ENCODE data around the gene LRRC56. TPM values are rescaled to one million over a fixed set of nuclear protein-coding genes. Genes with fewer than 3 reads are reported as not detected.

Gene LRRC56
- polyA plus RNA-seq, 3 donors: 0.09 to 0.68 TPM; not detected in 1

- 91% methylated on average over 26 of the region's 32 CpGs for WGBS (ENCODE audit: insufficient coverage)
- Mint-ChIP-seq H3K36me3 (no peaks in the 10 kb centered on the region), H3K9me3 (peaks cover 0 to 3% (median 0%) of the 10 kb centered on the region in 7 donors)
Measured at GRCh38 chr11:548700-549603, 11.6 kb downstream of the LRRC56 start.

More at GRCh38 chr11:548700-549603, 11.6 kb downstream of the LRRC56 start:
- DNase-seq: no peak
- intact Hi-C loops (cut with micrococcal nuclease): no loop called here
- H3K4me3 ChIP-seq (replicated peaks in 1 of 3; ENCODE audit: low read depth in 2 of 3, low read length in 3 of 3): no peak overlapping the region
- H3K4me1 ChIP-seq (ENCODE audit: control insufficient read depth in 1 of 2, insufficient read depth in 2 of 2, low read length in 2 of 2): no peaks in the 10 kb centered on the region
- no peaks in the 10 kb centered on the region for H3K9me3 ChIP-seq (replicated peaks in 1 of 2; ENCODE audit: control insufficient read depth in 1 of 2, insufficient read depth in 1 of 2, low read length in 2 of 2)
- H3K36me3 ChIP-seq (replicated peaks in 1 of 2; ENCODE audit: control insufficient read depth in 1 of 2, insufficient read depth in 2 of 2, low read length in 2 of 2): no peaks in the 10 kb centered on the region
- no peak overlapping the region for H3K27ac Mint-ChIP-seq
- peaks cover 2 to 18% (median 13%) of the 10 kb centered on the region in 3 donors for H3K27me3 Mint-ChIP-seq (ENCODE audit: low read depth in 3 of 3)
- no peak overlapping the region for H2AFZ ChIP-seq (ENCODE audit: insufficient read depth, low read depth, low read length, poor library complexity, severe bottlenecking)
- H4K20me1 ChIP-seq (ENCODE audit: insufficient read depth, low read length): no peaks in the 10 kb centered on the region
- no peak overlapping the region for H3K4me3 Mint-ChIP-seq
- H3K4me1 Mint-ChIP-seq: no peaks in the 10 kb centered on the region
- no peaks in the 10 kb centered on the region for H3K79me2 ChIP-seq (ENCODE audit: insufficient read depth, low read length)
- TF ChIP-seq CTCF (IDR thresholded peaks at IDR 0.05): no peak
- H3K27ac ChIP-seq (ENCODE audit: low read depth in 1 of 2, low read length in 2 of 2): no peak overlapping the region
- peaks cover 0 to 13% of the 10 kb centered on the region in 2 donors for H3K27me3 ChIP-seq (ENCODE audit: control insufficient read depth in 2 of 2, insufficient read depth in 2 of 2, low read length in 2 of 2)
- H3K4me2 ChIP-seq (replicated peaks; ENCODE audit: extremely low read depth, low read length, poor library complexity, severe bottlenecking): no peak overlapping the region
- H3K9ac ChIP-seq (ENCODE audit: insufficient read depth, low read length, poor library complexity, severe bottlenecking): no peak overlapping the region
